Type B pancreatic cell (in vitro differentiated cells): ENCODE measurements around the gene ZDHHC19. TPM values are rescaled to one million over a fixed set of nuclear protein-coding genes. Genes with fewer than 3 reads are reported as not detected.
"Not testable (repeated sequence)": the region's sequence is repeated elsewhere in the genome, so short reads cannot be mapped to it uniquely, and the experiment has no call there.

Experiments
- DNase-seq: peaks from one replicate; pipeline ENCODE4 v3.0.0; 2021; ENCODE audit warnings: mixed read lengths; ENCODE audit not compliant: unreplicated experiment; ENCODE audit errors: extremely low spot score
- H3K27ac Mint-ChIP-seq: 2 replicates; pipeline ENCODE4 v1.8.0; 2021; ENCODE audit warnings: mild to moderate bottlenecking, mixed read lengths
- H3K27me3 Mint-ChIP-seq: 2 replicates; pipeline ENCODE4 v1.8.0; 2021; ENCODE audit warnings: mixed read lengths
- H3K36me3 Mint-ChIP-seq: 2 replicates; pipeline ENCODE4 v1.8.0; 2021; ENCODE audit warnings: mixed read lengths
- H3K4me1 Mint-ChIP-seq: one replicate; pipeline ENCODE4 v1.8.0; 2021; ENCODE audit warnings: mixed read lengths; ENCODE audit not compliant: unreplicated experiment
- H3K4me3 Mint-ChIP-seq: 2 replicates; pipeline ENCODE4 v1.8.0; 2021; ENCODE audit warnings: mild to moderate bottlenecking, mixed read lengths
- H3K9me3 Mint-ChIP-seq: 2 replicates; pipeline ENCODE4 v1.8.0; 2021; ENCODE audit warnings: mixed read lengths
- total RNA-seq: library from RNA; stranded (reverse); gene quantifications from 2 replicates; pipeline ENCODE4 v1.2.1, GENCODE V29; 2021; ENCODE audit warnings: low replicate concordance
- TF ChIP-seq, protein P1 (sequence below): fragments of 200-600 bp; sonication (generic); conservative IDR thresholded peaks from 2 replicates; pipeline ENCODE4 v1.5.0; 2021; ENCODE audit warnings: antibody characterized with exemption, mild to moderate bottlenecking

ZDHHC19 gene
- total RNA-seq, 1 donor from 2014 or later, result 0.85 TPM

DNA sequence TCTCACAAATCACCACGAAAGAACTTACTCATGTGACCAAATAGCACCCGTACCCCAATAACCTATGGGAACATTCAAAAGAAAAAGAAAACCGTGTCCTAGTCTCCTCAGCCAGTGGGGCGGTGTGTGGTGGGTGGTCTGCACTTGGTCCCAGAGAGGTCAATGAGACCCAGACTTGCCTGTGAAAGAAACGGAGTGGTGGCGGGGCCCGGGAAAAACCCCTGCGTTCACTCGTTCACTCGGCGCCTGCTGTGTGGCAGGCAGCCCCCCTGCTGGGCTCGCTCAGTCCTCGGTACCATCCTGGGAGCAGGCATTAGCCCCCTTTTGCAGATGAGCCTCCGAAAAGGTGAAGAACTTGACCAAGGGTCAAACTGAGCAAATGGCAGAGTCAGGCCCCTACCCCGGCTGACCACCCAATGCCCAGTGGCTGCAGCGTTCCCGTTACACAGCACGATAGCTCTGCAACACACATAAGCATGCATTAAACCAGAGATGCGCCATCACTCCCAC is 36.0 kb downstream of the ZDHHC19 start:
- TF ChIP-seq, protein P1, sequence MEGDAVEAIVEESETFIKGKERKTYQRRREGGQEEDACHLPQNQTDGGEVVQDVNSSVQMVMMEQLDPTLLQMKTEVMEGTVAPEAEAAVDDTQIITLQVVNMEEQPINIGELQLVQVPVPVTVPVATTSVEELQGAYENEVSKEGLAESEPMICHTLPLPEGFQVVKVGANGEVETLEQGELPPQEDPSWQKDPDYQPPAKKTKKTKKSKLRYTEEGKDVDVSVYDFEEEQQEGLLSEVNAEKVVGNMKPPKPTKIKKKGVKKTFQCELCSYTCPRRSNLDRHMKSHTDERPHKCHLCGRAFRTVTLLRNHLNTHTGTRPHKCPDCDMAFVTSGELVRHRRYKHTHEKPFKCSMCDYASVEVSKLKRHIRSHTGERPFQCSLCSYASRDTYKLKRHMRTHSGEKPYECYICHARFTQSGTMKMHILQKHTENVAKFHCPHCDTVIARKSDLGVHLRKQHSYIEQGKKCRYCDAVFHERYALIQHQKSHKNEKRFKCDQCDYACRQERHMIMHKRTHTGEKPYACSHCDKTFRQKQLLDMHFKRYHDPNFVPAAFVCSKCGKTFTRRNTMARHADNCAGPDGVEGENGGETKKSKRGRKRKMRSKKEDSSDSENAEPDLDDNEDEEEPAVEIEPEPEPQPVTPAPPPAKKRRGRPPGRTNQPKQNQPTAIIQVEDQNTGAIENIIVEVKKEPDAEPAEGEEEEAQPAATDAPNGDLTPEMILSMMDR, result no peak
- Mint-ChIP-seq H3K9me3 (no peaks in the 10 kb centered on the region), H3K27me3 (no peaks in the 10 kb centered on the region), H3K27ac (no peak overlapping the region), H3K4me1 (peaks cover 17% of the 10 kb centered on the region), H3K36me3 (no peaks in the 10 kb centered on the region), H3K4me3 (no peak overlapping the region)
- DNase-seq, result no peak

- Mint-ChIP-seq H3K36me3 (no peaks in the 10 kb centered on the region), H3K9me3 (no peaks in the 10 kb centered on the region), H3K4me3 (no peak overlapping the region), H3K27ac (no peak overlapping the region), H3K4me1 (peaks cover 16% of the 10 kb centered on the region), H3K27me3 (no peaks in the 10 kb centered on the region)
- DNase-seq, result no peak
- TF ChIP-seq, protein P1, result no peak
These were observed 36.5 kb downstream of the ZDHHC19 start for GRCh38 chr3:196174652-196175051.

- not testable (repeated sequence) for H3K27ac Mint-ChIP-seq, H3K27me3 Mint-ChIP-seq, H3K36me3 Mint-ChIP-seq, H3K4me1 Mint-ChIP-seq, H3K4me3 Mint-ChIP-seq, DNase-seq, H3K9me3 Mint-ChIP-seq
These were observed 40.9 kb downstream of the ZDHHC19 start for GRCh38 chr3:196170296-196170695.

- no peak overlapping the region for H3K27ac Mint-ChIP-seq
- TF ChIP-seq, protein P1, result no peak
- DNase-seq, result no peak
- no peaks in the 10 kb centered on the region for H3K4me1 Mint-ChIP-seq
- H3K4me3 Mint-ChIP-seq, result no peak overlapping the region
- no peaks in the 10 kb centered on the region for H3K9me3 Mint-ChIP-seq
- H3K27me3 Mint-ChIP-seq, result no peaks in the 10 kb centered on the region
- H3K36me3 Mint-ChIP-seq, result no peaks in the 10 kb centered on the region
These were observed 41.4 kb downstream of the ZDHHC19 start for GRCh38 chr3:196169836-196170240.

- no peaks in the 10 kb centered on the region for H3K36me3 Mint-ChIP-seq
- H3K27ac Mint-ChIP-seq, result no peak overlapping the region
- no peak overlapping the region for H3K4me3 Mint-ChIP-seq
- TF ChIP-seq, protein P1, result no peak
- H3K9me3 Mint-ChIP-seq, result no peaks in the 10 kb centered on the region
- H3K4me1 Mint-ChIP-seq, result no peaks in the 10 kb centered on the region
- no peaks in the 10 kb centered on the region for H3K27me3 Mint-ChIP-seq
- no peak for DNase-seq
These were observed 42.3 kb downstream of the ZDHHC19 start for GRCh38 chr3:196168808-196169391.

GRCh38 chr3:196166741-196167140 is 44.5 kb downstream of the ZDHHC19 start:
- H3K4me1 Mint-ChIP-seq, result no peaks in the 10 kb centered on the region
- H3K9me3 Mint-ChIP-seq, result no peaks in the 10 kb centered on the region
- no peak overlapping the region for H3K4me3 Mint-ChIP-seq
- TF ChIP-seq, protein P1, result no peak
- H3K27me3 Mint-ChIP-seq, result no peaks in the 10 kb centered on the region
- DNase-seq, result no peak
- H3K36me3 Mint-ChIP-seq, result no peaks in the 10 kb centered on the region
- no peak overlapping the region for H3K27ac Mint-ChIP-seq
